Measurements from ENCODE around the gene AOPEP. TPM values are rescaled to one million over a fixed set of nuclear protein-coding genes. Genes with fewer than 3 reads are reported as not detected.

The AOPEP gene
- total RNA-seq, 1 donor from 2014 or later, result 75.3 TPM

- H3K9me3 Mint-ChIP-seq (ENCODE audit: unreplicated experiment), result no peaks in the 10 kb centered on the region
- Histone ChIP-seq H3K36me3 (ENCODE audit: insufficient read depth, low read length) (no peaks in the 10 kb centered on the region), H3K27ac (ENCODE audit: low read depth, low read length) (no peak overlapping the region), H3K9me3 (ENCODE audit: insufficient read depth, low read depth, low read length) (no peaks in the 10 kb centered on the region), H3K27me3 (ENCODE audit: insufficient read depth, low read length) (no peaks in the 10 kb centered on the region), H4K20me1 (ENCODE audit: insufficient read depth, low read length) (no peaks in the 10 kb centered on the region), H3K4me1 (ENCODE audit: insufficient read depth, low read length) (peaks cover 21% of the 10 kb centered on the region), H3K4me2 (ENCODE audit: low read length) (no peak overlapping the region), H3K4me3 (ENCODE audit: insufficient read depth, low read depth, low read length) (no peak overlapping the region), H2AFZ (ENCODE audit: low read depth, low read length) (no peak overlapping the region), H3K9ac (ENCODE audit: low read length) (no peak overlapping the region), H3K79me2 (ENCODE audit: insufficient read depth, low read length) (peaks cover 4% of the 10 kb centered on the region)
- H3K27ac Mint-ChIP-seq (ENCODE audit: unreplicated experiment), result no peak overlapping the region
- peaks cover 18% of the 10 kb centered on the region for H3K4me1 Mint-ChIP-seq (ENCODE audit: low read depth, unreplicated experiment)
- H3K36me3 Mint-ChIP-seq (ENCODE audit: low read depth, unreplicated experiment), result peaks cover 4% of the 10 kb centered on the region
- TF ChIP-seq, protein P1, sequence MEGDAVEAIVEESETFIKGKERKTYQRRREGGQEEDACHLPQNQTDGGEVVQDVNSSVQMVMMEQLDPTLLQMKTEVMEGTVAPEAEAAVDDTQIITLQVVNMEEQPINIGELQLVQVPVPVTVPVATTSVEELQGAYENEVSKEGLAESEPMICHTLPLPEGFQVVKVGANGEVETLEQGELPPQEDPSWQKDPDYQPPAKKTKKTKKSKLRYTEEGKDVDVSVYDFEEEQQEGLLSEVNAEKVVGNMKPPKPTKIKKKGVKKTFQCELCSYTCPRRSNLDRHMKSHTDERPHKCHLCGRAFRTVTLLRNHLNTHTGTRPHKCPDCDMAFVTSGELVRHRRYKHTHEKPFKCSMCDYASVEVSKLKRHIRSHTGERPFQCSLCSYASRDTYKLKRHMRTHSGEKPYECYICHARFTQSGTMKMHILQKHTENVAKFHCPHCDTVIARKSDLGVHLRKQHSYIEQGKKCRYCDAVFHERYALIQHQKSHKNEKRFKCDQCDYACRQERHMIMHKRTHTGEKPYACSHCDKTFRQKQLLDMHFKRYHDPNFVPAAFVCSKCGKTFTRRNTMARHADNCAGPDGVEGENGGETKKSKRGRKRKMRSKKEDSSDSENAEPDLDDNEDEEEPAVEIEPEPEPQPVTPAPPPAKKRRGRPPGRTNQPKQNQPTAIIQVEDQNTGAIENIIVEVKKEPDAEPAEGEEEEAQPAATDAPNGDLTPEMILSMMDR (IDR thresholded peaks at IDR 0.05; ENCODE audit: insufficient read depth, low read depth, low read length), result no peak
- no peak for TF ChIP-seq EZH2 (IDR thresholded peaks at IDR 0.05; ENCODE audit: insufficient read depth, low read length)
- no peak overlapping the region for H3K4me3 Mint-ChIP-seq (ENCODE audit: unreplicated experiment)
- DNase-seq (ENCODE audit: low read depth), result no peak
- FAIRE-seq, result no peak
- H3K27me3 Mint-ChIP-seq (ENCODE audit: low read depth, unreplicated experiment), result no peaks in the 10 kb centered on the region
Measured at GRCh38 chr9:94851467-94851866, 125.0 kb downstream of the AOPEP start.

- H3K9ac ChIP-seq (ENCODE audit: low read length), result no peak overlapping the region
- H3K79me2 ChIP-seq (ENCODE audit: insufficient read depth, low read length), result peaks cover 4% of the 10 kb centered on the region
- H3K27ac Mint-ChIP-seq (ENCODE audit: unreplicated experiment), result no peak overlapping the region
- H3K4me3 ChIP-seq (ENCODE audit: insufficient read depth, low read depth, low read length), result no peak overlapping the region
- peaks cover 18% of the 10 kb centered on the region for H3K4me1 Mint-ChIP-seq (ENCODE audit: low read depth, unreplicated experiment)
- no peaks in the 10 kb centered on the region for H3K27me3 Mint-ChIP-seq (ENCODE audit: low read depth, unreplicated experiment)
- H4K20me1 ChIP-seq (ENCODE audit: insufficient read depth, low read length), result no peaks in the 10 kb centered on the region
- no peak for DNase-seq (ENCODE audit: low read depth)
- FAIRE-seq, result no peak
- H3K4me1 ChIP-seq (ENCODE audit: insufficient read depth, low read length), result peaks cover 19% of the 10 kb centered on the region
- H3K9me3 ChIP-seq (ENCODE audit: insufficient read depth, low read depth, low read length), result no peaks in the 10 kb centered on the region
- H3K27ac ChIP-seq (ENCODE audit: low read depth, low read length), result no peak overlapping the region
- H3K4me3 Mint-ChIP-seq (ENCODE audit: unreplicated experiment), result no peak overlapping the region
- no peaks in the 10 kb centered on the region for H3K36me3 ChIP-seq (ENCODE audit: insufficient read depth, low read length)
- H2AFZ ChIP-seq (ENCODE audit: low read depth, low read length), result no peak overlapping the region
- TF ChIP-seq, protein P1 (IDR thresholded peaks at IDR 0.05; ENCODE audit: insufficient read depth, low read depth, low read length), result no peak
- no peak for TF ChIP-seq EZH2 (IDR thresholded peaks at IDR 0.05; ENCODE audit: insufficient read depth, low read length)
- no peaks in the 10 kb centered on the region for H3K9me3 Mint-ChIP-seq (ENCODE audit: unreplicated experiment)
- no peak overlapping the region for H3K4me2 ChIP-seq (ENCODE audit: low read length)
- H3K36me3 Mint-ChIP-seq (ENCODE audit: low read depth, unreplicated experiment), result peaks cover 4% of the 10 kb centered on the region
- H3K27me3 ChIP-seq (ENCODE audit: insufficient read depth, low read length), result no peaks in the 10 kb centered on the region
Measured at GRCh38 chr9:94851892-94852291, 125.4 kb downstream of the AOPEP start.

DNA sequence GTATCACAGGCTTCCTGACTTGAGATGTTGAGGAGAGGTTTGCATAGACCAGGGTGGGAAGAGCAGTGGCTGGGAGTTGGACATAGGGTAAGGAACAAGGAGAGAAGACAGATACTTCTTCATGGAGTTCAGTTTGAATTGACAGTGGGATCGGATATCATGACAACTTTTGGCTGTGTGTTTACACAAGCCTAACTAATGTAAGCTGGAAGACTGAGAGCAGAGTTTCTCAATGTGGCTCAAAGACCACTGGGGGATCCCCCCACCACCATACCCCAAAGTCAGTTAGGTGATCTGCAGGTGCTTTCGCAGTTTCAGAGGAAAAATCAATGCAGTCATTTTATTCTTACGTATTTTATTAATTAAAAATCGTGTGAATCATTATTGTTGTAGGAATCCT, 125.9 kb downstream of the AOPEP start:
- no peaks in the 10 kb centered on the region for H3K9me3 ChIP-seq (ENCODE audit: insufficient read depth, low read depth, low read length)
- FAIRE-seq (no peak), DNase-seq (ENCODE audit: low read depth) (no peak)
- no peak overlapping the region for H3K27ac Mint-ChIP-seq (ENCODE audit: unreplicated experiment)
- peaks cover 1% of the 10 kb centered on the region for H3K36me3 Mint-ChIP-seq (ENCODE audit: low read depth, unreplicated experiment)
- H3K79me2 ChIP-seq (ENCODE audit: insufficient read depth, low read length), result peaks cover 4% of the 10 kb centered on the region
- H3K4me3 Mint-ChIP-seq (ENCODE audit: unreplicated experiment), result no peak overlapping the region
- no peak overlapping the region for H3K9ac ChIP-seq (ENCODE audit: low read length)
- H3K9me3 Mint-ChIP-seq (ENCODE audit: unreplicated experiment), result no peaks in the 10 kb centered on the region
- no peak for TF ChIP-seq EZH2 (IDR thresholded peaks at IDR 0.05; ENCODE audit: insufficient read depth, low read length)
- TF ChIP-seq, protein P1 (IDR thresholded peaks at IDR 0.05; ENCODE audit: insufficient read depth, low read depth, low read length), result no peak
- no peaks in the 10 kb centered on the region for H3K27me3 Mint-ChIP-seq (ENCODE audit: low read depth, unreplicated experiment)
- no peaks in the 10 kb centered on the region for H3K36me3 ChIP-seq (ENCODE audit: insufficient read depth, low read length)
- H3K4me1 ChIP-seq (ENCODE audit: insufficient read depth, low read length), result peaks cover 14% of the 10 kb centered on the region
- H3K4me2 ChIP-seq (ENCODE audit: low read length), result no peak overlapping the region
- no peaks in the 10 kb centered on the region for H3K27me3 ChIP-seq (ENCODE audit: insufficient read depth, low read length)
- no peak overlapping the region for H3K4me3 ChIP-seq (ENCODE audit: insufficient read depth, low read depth, low read length)
- peaks cover 14% of the 10 kb centered on the region for H3K4me1 Mint-ChIP-seq (ENCODE audit: low read depth, unreplicated experiment)
- H3K27ac ChIP-seq (ENCODE audit: low read depth, low read length), result no peak overlapping the region
- H2AFZ ChIP-seq (ENCODE audit: low read depth, low read length), result no peak overlapping the region
- H4K20me1 ChIP-seq (ENCODE audit: insufficient read depth, low read length), result no peaks in the 10 kb centered on the region

Data from astrocyte (in vitro differentiated cells and primary cell).